Heart right ventricle (tissue), 16 donors: ENCODE data around the gene NUP160. TPM values are rescaled to one million over a fixed set of nuclear protein-coding genes. Genes with fewer than 3 reads are reported as not detected.

Source experiments
- ATAC-seq, 8 donors: fragments of 200-7000 bp; cut with Tn5 transposase; one replicate each; pipeline ENCODE4 v1.9.1; 2020; ENCODE audit warnings: mild to moderate bottlenecking in 8 of 8, moderate library complexity in 8 of 8, moderate number of reproducible peaks in 1 of 8
- DNase-seq, 2 donors: peaks; one replicate each; pipeline ENCODE4 v3.0.0-alpha.2; 2020
- H3K27ac ChIP-seq, 10 donors: fragments of 200-600 bp; sonication (generic) in 2 of 10; one replicate each; pipeline versions ENCODE4 v1.5.0 to v1.8.0; 2020 to 2022; ENCODE audit warnings: mild to moderate bottlenecking in 3 of 10
- H3K27me3 ChIP-seq, 7 donors: fragments of 200-600 bp; one replicate each; pipeline ENCODE4 v1.8.0; 2021 to 2022; ENCODE audit warnings: mild to moderate bottlenecking in 2 of 7
- H3K36me3 ChIP-seq, 9 donors: fragments of 200-600 bp; sonication (generic) in 1 of 9; one replicate each; pipeline versions ENCODE4 v1.5.0 to v1.8.0; 2020 to 2022; ENCODE audit warnings: mild to moderate bottlenecking in 2 of 9
- H3K4me1 ChIP-seq, 9 donors: fragments of 200-600 bp; sonication (generic) in 1 of 9; one replicate each; pipeline versions ENCODE4 v1.5.0 to v1.8.0; 2020 to 2022; ENCODE audit warnings: mild to moderate bottlenecking in 4 of 9
- H3K4me3 ChIP-seq, 10 donors: fragments of 200-600 bp; sonication (generic) in 2 of 10; one replicate each; pipeline versions ENCODE4 v1.5.0 to v1.8.0; 2020 to 2022; ENCODE audit warnings: mild to moderate bottlenecking in 7 of 10, moderate library complexity in 2 of 10
- H3K9me3 ChIP-seq, 11 donors: fragments of 200-600 bp in 10 of 11; sonication (generic) in 2 of 11; one replicate each; pipeline versions ENCODE4 v1.5.0 to v1.8.0; 2013 to 2022; ENCODE audit warnings: mild to moderate bottlenecking in 2 of 11, control low read depth in 1 of 11, moderate library complexity in 1 of 11
- CTCF ChIP-seq, 9 donors: fragments of 200-600 bp; sonication (generic) in 2 of 9; IDR thresholded peaks; one replicate each; pipeline versions ENCODE4 v1.5.0 to v1.8.0; 2021 to 2022; ENCODE audit warnings: antibody characterized with exemption in 9 of 9, mild to moderate bottlenecking in 5 of 9, moderate library complexity in 1 of 9
- WGBS, 2 donors: extraction: QIAGEN DNeasy Blood & Tissue Kit; methylation state at CpG; one replicate each; pipeline ENCODE4 v1.1.7; 2013; ENCODE audit warnings: inconsistent platforms in 1 of 2; 5-methylcytosine and 5-hydroxymethylcytosine counted together
- intact Hi-C, 10 donors: fragments of 100-400 bp; cut with DNase I; formaldehyde crosslinking; loops; one replicate each; pipeline versions ENCODE4 v1.11.1 to v1.14.2; 2022
- polyA plus RNA-seq, 2 donors: library from polyadenylated mRNA; stranded (reverse); fragments of 200-250 nt; gene quantifications; one replicate each; pipeline ENCODE4 v1.2.3, GENCODE V29; 2013
- total RNA-seq, 10 donors: library from RNA; stranded (reverse); fragmentation: NEBNext Ultra II Directional in 3 of 10; extraction: Animal tissue kit (Norgen Biotek cat#: 25700) in 3 of 10; gene quantifications; one replicate each; pipeline versions ENCODE4 v1.2.1 to v1.2.4, GENCODE V29; 2021 to 2023
- donor health status: Arrhythmogenic right ventricular cardiomyopathy.
- donor health status: ischemic (EF 13 %, LVEDD 7.1; RV severe dilation, severe dysfunction).
- donor health status: healthy with polysubstance abuse.
- donor health status: DM: no; HTN: yes; CAD: no.
- donor health status: DM: no; HTN: no; CAD: no.
- donor health status: ischemic (EF 25% LVEDD 6.9; RV normal size, moderate dysfunction).
- donor health status: ischemic (EF 25% LVEDD 5.7; RV mildly dilated, moderate dysfunction).
- donor health status: healthy.
- donor health status: DM: yes; HTN: yes; CAD: no.
- donor health status: Ischemic cardiomyopathy.
- donor health status: ischemic (EF 35%, LVEDD 5.7; RV mildly dilated, moderate dysfunction).
- donor health status: nonischemic (EF 11% LVEDD 7.7; RV severe dilation, severe dysfunction).
- donor health status: DM: yes; HTN: yes; CAD: no.
- donor health status: PGD.
- donor health status: ischemic (EF 29% LVEDD 5.4; RV normal size, mild dysfunction).
- donor health status: nonischemic (EF 23%, LVEDD 6.1; RV moderate dilation, normal function).

Gene NUP160
- total and polyA plus RNA-seq, 12 donors: 8.0 to 17.7 (median 14.7) TPM

- ATAC-seq (no peak), DNase-seq (no peak)
- no peaks in the 10 kb centered on the region for H3K36me3 ChIP-seq
- intact Hi-C loops: no loop called here
- no peak overlapping the region for H3K4me3 ChIP-seq
- no peaks in the 10 kb centered on the region for H3K9me3 ChIP-seq
- H3K27ac ChIP-seq: peak overlapping the region in 5 of 10 donors; percentile 13 to 69 (median 36)
- peaks cover 0 to 53% (median 8%) of the 10 kb centered on the region in 9 donors for H3K4me1 ChIP-seq
- WGBS, 2 donors: 89 to 95% methylated on average over 4 of the region's 4 CpGs
- no peaks in the 10 kb centered on the region for H3K27me3 ChIP-seq
- no peak for TF ChIP-seq CTCF (IDR thresholded peaks at IDR 0.05)
Observed at GRCh38 chr11:47863898-47864430, 15.8 kb upstream of the NUP160 start.

- 47 to 60% methylated on average over 4 of the region's 4 CpGs for WGBS, 2 donors
Observed at GRCh38 chr11:47863189-47863897, 15.2 kb upstream of the NUP160 start.

GRCh38 chr11:47861728-47862127 lies 13.6 kb upstream of the NUP160 start:
- no peaks in the 10 kb centered on the region for H3K27me3 ChIP-seq
- DNase-seq (no peak), ATAC-seq (peak in 1 of 8 donors; percentile 22)
- TF ChIP-seq CTCF (IDR thresholded peaks at IDR 0.05): no peak
- no peak overlapping the region for H3K4me3 ChIP-seq
- no peaks in the 10 kb centered on the region for H3K36me3 ChIP-seq
- intact Hi-C loops: no loop called here
- peak overlapping the region in 1 of 10 donors; percentile 69 for H3K27ac ChIP-seq
- H3K9me3 ChIP-seq: no peaks in the 10 kb centered on the region
- H3K4me1 ChIP-seq: peaks cover 0 to 58% (median 8%) of the 10 kb centered on the region in 9 donors
- WGBS, 2 donors: 77 to 82% methylated on average over 4 of the region's 4 CpGs

More at GRCh38 chr11:47863189-47863897, 15.2 kb upstream of the NUP160 start:
- no peaks in the 10 kb centered on the region for H3K36me3 ChIP-seq
- H3K4me1 ChIP-seq: peaks cover 0 to 51% (median 8%) of the 10 kb centered on the region in 9 donors
- intact Hi-C loops: no loop called here
- no peaks in the 10 kb centered on the region for H3K27me3 ChIP-seq
- no peaks in the 10 kb centered on the region for H3K9me3 ChIP-seq
- TF ChIP-seq CTCF (IDR thresholded peaks at IDR 0.05): no peak
- peak overlapping the region in 4 of 10 donors; percentile 13 to 69 (median 45) for H3K27ac ChIP-seq
- ATAC-seq (peak in 6 of 8 donors; percentile 59 to 84 (median 74)), DNase-seq (no peak)
- no peak overlapping the region for H3K4me3 ChIP-seq

GRCh38 chr11:47860536-47860935 lies 12.4 kb upstream of the NUP160 start:
- intact Hi-C loops: no loop called here
- Histone ChIP-seq H3K36me3 (no peaks in the 10 kb centered on the region), H3K4me1 (peaks cover 0 to 49% (median 8%) of the 10 kb centered on the region in 9 donors), H3K27me3 (no peaks in the 10 kb centered on the region), H3K27ac (no peak overlapping the region), H3K9me3 (no peaks in the 10 kb centered on the region), H3K4me3 (no peak overlapping the region)
- no peak for DNase-seq
- WGBS, 2 donors: 91 to 93% methylated on average over 6 of the region's 6 CpGs
- ATAC-seq: no peak
- TF ChIP-seq CTCF (IDR thresholded peaks at IDR 0.05): no peak
